Measurements from ENCODE around the gene ELK3. TPM values are rescaled to one million over a fixed set of nuclear protein-coding genes. Genes with fewer than 3 reads are reported as not detected.

Gene ELK3
- polyA plus RNA-seq, 2 donors, result 15.8 to 17.0 TPM

- no peak overlapping the region for H3K4me3 ChIP-seq (ENCODE audit: low read depth in 1 of 2, low read length in 2 of 2)
- 82 to 89% methylated on average over 5 of the region's 5 CpGs for WGBS, 2 donors
- H3K4me1 ChIP-seq (ENCODE audit: control insufficient read depth in 2 of 2, insufficient read depth in 2 of 2, low read length in 1 of 2), result no peaks in the 10 kb centered on the region
- no peaks in the 10 kb centered on the region for H3K27me3 ChIP-seq (ENCODE audit: control insufficient read depth in 1 of 2, insufficient read depth in 2 of 2, low read length in 2 of 2)
- H3K27ac ChIP-seq (ENCODE audit: low read depth in 2 of 2, low read length in 1 of 2), result no peak overlapping the region
- peaks cover 3% of the 10 kb centered on the region in 2 donors for H3K36me3 ChIP-seq (ENCODE audit: control insufficient read depth in 2 of 2, insufficient read depth in 2 of 2, low read length in 1 of 2)
- no peaks in the 10 kb centered on the region for H3K9me3 ChIP-seq (ENCODE audit: control insufficient read depth in 2 of 2, insufficient read depth in 1 of 2, low read depth in 1 of 2, low read length in 1 of 2)
Measured at GRCh38 chr12:96289067-96289466, 94.9 kb downstream of the ELK3 start.

GRCh38 chr12:96293093-96293492 is 98.9 kb downstream of the ELK3 start:
- Histone ChIP-seq H3K27ac (ENCODE audit: low read depth in 2 of 2, low read length in 1 of 2) (no peak overlapping the region), H3K36me3 (ENCODE audit: control insufficient read depth in 2 of 2, insufficient read depth in 2 of 2, low read length in 1 of 2) (no peaks in the 10 kb centered on the region), H3K4me3 (ENCODE audit: low read depth in 1 of 2, low read length in 2 of 2) (no peak overlapping the region), H3K4me1 (ENCODE audit: control insufficient read depth in 2 of 2, insufficient read depth in 2 of 2, low read length in 1 of 2) (no peaks in the 10 kb centered on the region), H3K27me3 (ENCODE audit: control insufficient read depth in 1 of 2, insufficient read depth in 2 of 2, low read length in 2 of 2) (no peaks in the 10 kb centered on the region), H3K9me3 (ENCODE audit: control insufficient read depth in 2 of 2, insufficient read depth in 1 of 2, low read depth in 1 of 2, low read length in 1 of 2) (no peaks in the 10 kb centered on the region)
- 97% methylated on average over 2 of the region's 2 CpGs for WGBS, 2 donors

DNA sequence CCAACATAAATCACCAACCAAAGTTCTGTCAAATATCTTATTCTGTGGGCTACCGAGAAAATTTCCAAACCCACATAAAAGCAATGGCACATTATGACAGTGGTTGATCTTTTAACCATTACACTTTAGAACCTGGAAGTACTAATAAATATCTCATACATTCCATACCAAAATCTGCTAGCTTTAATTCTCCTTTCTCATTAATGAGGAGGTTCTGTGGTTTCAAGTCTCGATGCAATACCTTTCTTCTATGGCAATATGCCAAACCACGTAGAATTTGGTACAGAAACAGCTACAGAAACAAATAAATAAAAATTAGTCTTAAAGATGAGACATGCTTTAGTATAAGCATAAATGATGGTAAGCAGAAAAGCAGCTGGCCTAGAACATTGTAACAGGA is 100.7 kb downstream of the ELK3 start:
- WGBS, 2 donors, result 60 to 65% methylated on average over 3 of the region's 3 CpGs
- Histone ChIP-seq H3K27me3 (ENCODE audit: control insufficient read depth in 1 of 2, insufficient read depth in 2 of 2, low read length in 2 of 2) (no peaks in the 10 kb centered on the region), H3K9me3 (ENCODE audit: control insufficient read depth in 2 of 2, insufficient read depth in 1 of 2, low read depth in 1 of 2, low read length in 1 of 2) (no peaks in the 10 kb centered on the region), H3K36me3 (ENCODE audit: control insufficient read depth in 2 of 2, insufficient read depth in 2 of 2, low read length in 1 of 2) (no peaks in the 10 kb centered on the region), H3K4me1 (ENCODE audit: control insufficient read depth in 2 of 2, insufficient read depth in 2 of 2, low read length in 1 of 2) (no peaks in the 10 kb centered on the region), H3K4me3 (ENCODE audit: low read depth in 1 of 2, low read length in 2 of 2) (no peak overlapping the region), H3K27ac (ENCODE audit: low read depth in 2 of 2, low read length in 1 of 2) (no peak overlapping the region)

DNA sequence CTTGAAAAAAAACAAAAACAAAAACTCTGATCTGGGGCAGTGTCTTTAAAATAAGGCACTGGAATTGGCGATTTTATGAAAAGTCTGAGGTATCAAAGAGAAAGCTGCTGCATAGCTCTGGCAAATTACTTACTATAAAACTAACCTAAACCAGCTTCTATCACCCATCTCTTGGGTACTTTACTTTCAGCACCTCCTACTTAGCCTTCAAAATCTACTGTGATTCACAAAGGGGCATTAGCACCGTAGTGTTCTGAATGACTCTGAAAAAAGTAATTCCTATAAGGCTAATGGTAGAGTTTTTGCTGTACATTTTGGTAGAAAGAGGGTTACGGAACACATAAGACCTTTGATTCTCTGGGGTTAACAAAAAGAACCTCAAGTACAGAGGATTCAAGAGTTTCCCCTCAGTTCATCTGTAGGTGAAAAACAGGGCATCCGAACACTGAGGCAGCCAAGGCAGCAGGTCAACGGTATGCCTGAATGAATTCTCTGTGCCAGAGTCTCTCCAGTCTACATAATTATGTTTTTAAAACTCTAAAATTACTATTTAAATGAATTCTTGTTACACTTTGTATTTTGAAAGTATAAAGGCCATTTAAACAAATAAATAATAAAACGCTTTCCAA is 101.5 kb downstream of the ELK3 start:
- WGBS, 2 donors, result 89 to 90% methylated on average over 6 of the region's 6 CpGs
- H3K27me3 ChIP-seq (ENCODE audit: control insufficient read depth in 1 of 2, insufficient read depth in 2 of 2, low read length in 2 of 2), result no peaks in the 10 kb centered on the region
- H3K9me3 ChIP-seq (ENCODE audit: control insufficient read depth in 2 of 2, insufficient read depth in 1 of 2, low read depth in 1 of 2, low read length in 1 of 2), result no peaks in the 10 kb centered on the region
- H3K4me3 ChIP-seq (ENCODE audit: low read depth in 1 of 2, low read length in 2 of 2), result no peak overlapping the region
- no peaks in the 10 kb centered on the region for H3K4me1 ChIP-seq (ENCODE audit: control insufficient read depth in 2 of 2, insufficient read depth in 2 of 2, low read length in 1 of 2)
- H3K27ac ChIP-seq (ENCODE audit: low read depth in 2 of 2, low read length in 1 of 2), result no peak overlapping the region
- no peaks in the 10 kb centered on the region for H3K36me3 ChIP-seq (ENCODE audit: control insufficient read depth in 2 of 2, insufficient read depth in 2 of 2, low read length in 1 of 2)

- H3K27me3 ChIP-seq (ENCODE audit: control insufficient read depth in 1 of 2, insufficient read depth in 2 of 2, low read length in 2 of 2), result no peaks in the 10 kb centered on the region
- no peaks in the 10 kb centered on the region for H3K36me3 ChIP-seq (ENCODE audit: control insufficient read depth in 2 of 2, insufficient read depth in 2 of 2, low read length in 1 of 2)
- WGBS, 2 donors, result 90 to 94% methylated on average over 4 of the region's 4 CpGs
- no peak overlapping the region for H3K4me3 ChIP-seq (ENCODE audit: low read depth in 1 of 2, low read length in 2 of 2)
- H3K9me3 ChIP-seq (ENCODE audit: control insufficient read depth in 2 of 2, insufficient read depth in 1 of 2, low read depth in 1 of 2, low read length in 1 of 2), result no peaks in the 10 kb centered on the region
- H3K27ac ChIP-seq (ENCODE audit: low read depth in 2 of 2, low read length in 1 of 2), result no peak overlapping the region
- no peaks in the 10 kb centered on the region for H3K4me1 ChIP-seq (ENCODE audit: control insufficient read depth in 2 of 2, insufficient read depth in 2 of 2, low read length in 1 of 2)
Measured at GRCh38 chr12:96297504-96297903, 103.3 kb downstream of the ELK3 start.

GRCh38 chr12:96300064-96300463 is 105.9 kb downstream of the ELK3 start:
- no peak overlapping the region for H3K27ac ChIP-seq (ENCODE audit: low read depth in 2 of 2, low read length in 1 of 2)

DNA sequence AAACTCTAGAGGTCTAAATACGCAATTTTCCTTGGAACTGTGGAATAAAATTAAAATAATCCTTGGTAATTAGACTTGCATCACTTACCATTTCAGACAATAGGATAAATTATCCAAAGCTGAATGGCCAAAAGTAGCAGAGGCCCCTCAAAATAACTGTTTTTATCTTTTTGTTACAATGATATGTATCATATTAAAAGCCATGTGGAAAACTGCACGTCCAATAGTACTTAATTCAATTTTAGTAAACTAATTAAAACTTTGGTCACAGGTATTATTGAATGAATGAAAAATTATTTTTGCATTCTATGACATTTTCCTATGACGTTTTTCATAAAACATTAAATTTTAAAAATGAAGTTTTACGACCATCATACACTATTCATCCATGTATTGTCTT is 107.6 kb downstream of the ELK3 start:
- 92 to 95% methylated on average over 4 of the region's 4 CpGs for WGBS, 2 donors
- Histone ChIP-seq H3K36me3 (ENCODE audit: control insufficient read depth in 2 of 2, insufficient read depth in 2 of 2, low read length in 1 of 2) (no peaks in the 10 kb centered on the region), H3K9me3 (ENCODE audit: control insufficient read depth in 2 of 2, insufficient read depth in 1 of 2, low read depth in 1 of 2, low read length in 1 of 2) (no peaks in the 10 kb centered on the region), H3K27me3 (ENCODE audit: control insufficient read depth in 1 of 2, insufficient read depth in 2 of 2, low read length in 2 of 2) (no peaks in the 10 kb centered on the region), H3K4me3 (ENCODE audit: low read depth in 1 of 2, low read length in 2 of 2) (no peak overlapping the region), H3K4me1 (ENCODE audit: control insufficient read depth in 2 of 2, insufficient read depth in 2 of 2, low read length in 1 of 2) (no peaks in the 10 kb centered on the region), H3K27ac (ENCODE audit: low read depth in 2 of 2, low read length in 1 of 2) (no peak overlapping the region)

More at GRCh38 chr12:96300064-96300463, 105.9 kb downstream of the ELK3 start:
- H3K27me3 ChIP-seq (ENCODE audit: control insufficient read depth in 1 of 2, insufficient read depth in 2 of 2, low read length in 2 of 2), result no peaks in the 10 kb centered on the region
- H3K4me3 ChIP-seq (ENCODE audit: low read depth in 1 of 2, low read length in 2 of 2), result no peak overlapping the region
- no peaks in the 10 kb centered on the region for H3K4me1 ChIP-seq (ENCODE audit: control insufficient read depth in 2 of 2, insufficient read depth in 2 of 2, low read length in 1 of 2)
- H3K36me3 ChIP-seq (ENCODE audit: control insufficient read depth in 2 of 2, insufficient read depth in 2 of 2, low read length in 1 of 2), result no peaks in the 10 kb centered on the region
- H3K9me3 ChIP-seq (ENCODE audit: control insufficient read depth in 2 of 2, insufficient read depth in 1 of 2, low read depth in 1 of 2, low read length in 1 of 2), result no peaks in the 10 kb centered on the region
- WGBS, 2 donors, result 92 to 93% methylated on average over 5 of the region's 5 CpGs

DNA sequence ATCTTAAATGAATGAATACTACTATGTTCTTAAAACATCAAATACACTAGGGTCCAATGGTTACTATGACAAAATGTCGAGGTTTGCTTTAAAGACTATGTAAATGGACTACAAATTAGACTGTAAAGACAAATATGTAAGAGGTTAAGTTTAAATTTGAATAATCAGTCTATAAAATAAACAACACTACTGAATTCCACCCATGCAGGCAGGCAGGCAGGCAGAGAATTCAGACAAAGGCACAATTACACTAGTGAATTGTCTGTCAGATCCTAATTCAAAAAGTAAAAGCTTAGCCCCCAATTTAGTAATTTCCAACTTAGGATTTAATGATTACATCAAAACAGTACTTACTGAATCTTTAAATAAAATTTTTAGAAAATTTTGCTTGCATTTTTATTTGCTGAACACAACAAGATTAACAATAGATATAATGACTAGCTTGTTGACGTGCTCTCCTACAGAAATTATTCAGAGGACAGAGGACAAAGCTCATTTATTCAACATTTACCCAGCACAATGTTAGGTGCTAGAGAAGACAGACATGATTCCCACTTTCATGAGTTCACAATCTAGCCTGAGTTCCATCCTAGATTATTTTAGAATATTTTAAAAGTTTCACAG is 108.6 kb downstream of the ELK3 start:
- no peaks in the 10 kb centered on the region for H3K4me1 ChIP-seq (ENCODE audit: control insufficient read depth in 2 of 2, insufficient read depth in 2 of 2, low read length in 1 of 2)
- H3K36me3 ChIP-seq (ENCODE audit: control insufficient read depth in 2 of 2, insufficient read depth in 2 of 2, low read length in 1 of 2), result no peaks in the 10 kb centered on the region
- no peak overlapping the region for H3K4me3 ChIP-seq (ENCODE audit: low read depth in 1 of 2, low read length in 2 of 2)
- no peaks in the 10 kb centered on the region for H3K27me3 ChIP-seq (ENCODE audit: control insufficient read depth in 1 of 2, insufficient read depth in 2 of 2, low read length in 2 of 2)
- no peaks in the 10 kb centered on the region for H3K9me3 ChIP-seq (ENCODE audit: control insufficient read depth in 2 of 2, insufficient read depth in 1 of 2, low read depth in 1 of 2, low read length in 1 of 2)
- H3K27ac ChIP-seq (ENCODE audit: low read depth in 2 of 2, low read length in 1 of 2), result no peak overlapping the region
- 72 to 74% methylated on average over 2 of the region's 2 CpGs for WGBS, 2 donors

- Histone ChIP-seq H3K9me3 (ENCODE audit: control insufficient read depth in 2 of 2, insufficient read depth in 1 of 2, low read depth in 1 of 2, low read length in 1 of 2) (no peaks in the 10 kb centered on the region), H3K27me3 (ENCODE audit: control insufficient read depth in 1 of 2, insufficient read depth in 2 of 2, low read length in 2 of 2) (no peaks in the 10 kb centered on the region), H3K27ac (ENCODE audit: low read depth in 2 of 2, low read length in 1 of 2) (no peak overlapping the region), H3K4me1 (ENCODE audit: control insufficient read depth in 2 of 2, insufficient read depth in 2 of 2, low read length in 1 of 2) (no peaks in the 10 kb centered on the region), H3K36me3 (ENCODE audit: control insufficient read depth in 2 of 2, insufficient read depth in 2 of 2, low read length in 1 of 2) (no peaks in the 10 kb centered on the region), H3K4me3 (ENCODE audit: low read depth in 1 of 2, low read length in 2 of 2) (no peak overlapping the region)
Measured at GRCh38 chr12:96303653-96304052, 109.5 kb downstream of the ELK3 start.

DNA sequence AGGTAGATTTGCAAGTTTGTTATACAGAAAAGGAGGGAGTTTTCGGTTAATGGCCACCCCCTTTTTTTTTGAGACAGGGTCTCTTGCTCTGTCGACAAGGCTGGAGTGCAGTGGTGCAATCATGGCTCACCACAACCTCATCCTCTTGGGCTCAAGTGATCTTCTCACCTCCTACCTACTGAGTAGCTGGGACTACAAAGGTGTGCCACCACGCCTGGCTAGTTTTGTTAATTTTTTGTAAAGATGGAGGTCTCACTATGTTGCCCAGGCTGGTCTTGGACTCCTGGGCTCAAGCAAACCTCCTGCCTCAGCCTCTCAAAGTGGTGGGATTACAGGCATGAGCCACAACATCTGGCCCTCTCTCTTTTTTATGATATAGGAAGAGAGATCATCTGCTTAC is 111.5 kb downstream of the ELK3 start:
- no peak overlapping the region for H3K4me3 ChIP-seq (ENCODE audit: low read depth in 1 of 2, low read length in 2 of 2)
- 91 to 94% methylated on average over 3 of the region's 3 CpGs for WGBS, 2 donors
- no peaks in the 10 kb centered on the region for H3K4me1 ChIP-seq (ENCODE audit: control insufficient read depth in 2 of 2, insufficient read depth in 2 of 2, low read length in 1 of 2)
- H3K9me3 ChIP-seq (ENCODE audit: control insufficient read depth in 2 of 2, insufficient read depth in 1 of 2, low read depth in 1 of 2, low read length in 1 of 2), result no peaks in the 10 kb centered on the region
- no peak overlapping the region for H3K27ac ChIP-seq (ENCODE audit: low read depth in 2 of 2, low read length in 1 of 2)
- no peaks in the 10 kb centered on the region for H3K36me3 ChIP-seq (ENCODE audit: control insufficient read depth in 2 of 2, insufficient read depth in 2 of 2, low read length in 1 of 2)
- H3K27me3 ChIP-seq (ENCODE audit: control insufficient read depth in 1 of 2, insufficient read depth in 2 of 2, low read length in 2 of 2), result no peaks in the 10 kb centered on the region

Data from esophagus (tissue), 2 donors.